Activated CD8-positive, alpha-beta T cell treated with anti-CD3 and anti-CD28 coated beads for 36 hours (primary cell): ENCODE results near the gene KRABD2.

ENCODE experiments used
- ATAC-seq: fragments of 200-7000 bp; cut with Tn5 transposase; one replicate; pipeline ENCODE4 v1.10.0; 2021; ENCODE audit warnings: mild to moderate bottlenecking, moderate library complexity
- CTCF ChIA-PET: fragments of 350-600 bp; sonication (Branson Sonifier 250); formaldehyde crosslinking; loops from one replicate; lab custom pipeline; 2021; ENCODE audit warnings: antibody characterized with exemption; lab: Charles Lee
- POLR2A ChIA-PET: fragments of 350-600 bp; sonication (Branson Sonifier 250); formaldehyde crosslinking; loops from one replicate; lab custom pipeline; 2021; ENCODE audit warnings: antibody characterized with exemption; lab: Charles Lee
- DNase-seq: peaks from one replicate; pipeline ENCODE4 v3.0.0-alpha.2; 2020
- H3K27ac Mint-ChIP-seq: one replicate; pipeline ENCODE4 v1.8.0; 2021; ENCODE audit warnings: mild to moderate bottlenecking, mixed read lengths
- H3K27me3 Mint-ChIP-seq: one replicate; pipeline ENCODE4 v1.8.0; 2021; ENCODE audit warnings: mixed read lengths
- H3K36me3 Mint-ChIP-seq: one replicate; pipeline ENCODE4 v1.8.0; 2021; ENCODE audit warnings: low read depth, mixed read lengths
- H3K4me1 Mint-ChIP-seq: one replicate; pipeline ENCODE4 v1.8.0; 2021; ENCODE audit warnings: low read depth, mixed read lengths
- H3K4me3 Mint-ChIP-seq: one replicate; pipeline ENCODE4 v1.8.0; 2021; ENCODE audit warnings: mild to moderate bottlenecking, moderate library complexity, mixed read lengths
- H3K9me3 Mint-ChIP-seq: one replicate; pipeline ENCODE4 v1.8.0; 2021; ENCODE audit warnings: mixed read lengths
- CTCF ChIP-seq: fragments of 200-600 bp; IDR thresholded peaks from one replicate; pipeline ENCODE4 v1.8.0; 2022; ENCODE audit warnings: antibody characterized with exemption, mild to moderate bottlenecking
- intact Hi-C: fragments of 100-400 bp; cut with micrococcal nuclease; formaldehyde crosslinking; loops from one replicate; pipeline ENCODE4 v1.10.0; 2022

Gene KRABD2

GRCh38 chr17:8360260-8360659 lies 16.2 kb downstream of the KRABD2 start:
- no peak for DNase-seq
- no peak overlapping the region for H3K4me3 Mint-ChIP-seq
- ChIA-PET CTCF (interaction anchor here (1.1 to 1.2 kb wide), 2 partner anchors 59 to 241 kb away, joined by 3 read pairs; no protein-coding TSS in a partner anchor), POLR2A (interaction anchor here (1.3 to 3.3 kb wide), 2 partner anchors 17 to 22 kb away, joined by 4 to 16 read pairs; partner anchors contain the start of gene KRABD2)
- peaks cover 5% of the 10 kb centered on the region for H3K4me1 Mint-ChIP-seq
- H3K36me3 Mint-ChIP-seq, result no peaks in the 10 kb centered on the region
- intact Hi-C loops, result no loop called here
- no peaks in the 10 kb centered on the region for H3K9me3 Mint-ChIP-seq
- no peak for ATAC-seq
- no peaks in the 10 kb centered on the region for H3K27me3 Mint-ChIP-seq
- no peak for TF ChIP-seq CTCF
- H3K27ac Mint-ChIP-seq, result no peak overlapping the region

- DNase-seq, result no peak
- H3K4me1 Mint-ChIP-seq, result peaks cover 5% of the 10 kb centered on the region
- H3K27me3 Mint-ChIP-seq, result no peaks in the 10 kb centered on the region
- intact Hi-C loops, result no loop called here
- ChIA-PET POLR2A (interaction anchor here (1.3 to 3.3 kb wide), 2 partner anchors 17 to 22 kb away, joined by 4 to 16 read pairs; partner anchors contain the start of gene KRABD2), CTCF (no interaction called here)
- no peak overlapping the region for H3K4me3 Mint-ChIP-seq
- TF ChIP-seq CTCF, result no peak
- no peak for ATAC-seq
- H3K27ac Mint-ChIP-seq, result no peak overlapping the region
- no peaks in the 10 kb centered on the region for H3K36me3 Mint-ChIP-seq
- H3K9me3 Mint-ChIP-seq, result no peaks in the 10 kb centered on the region
Observed at GRCh38 chr17:8359769-8360168, 16.7 kb downstream of the KRABD2 start.

- Mint-ChIP-seq H3K27me3 (no peaks in the 10 kb centered on the region), H3K9me3 (no peaks in the 10 kb centered on the region), H3K27ac (no peak overlapping the region), H3K36me3 (no peaks in the 10 kb centered on the region), H3K4me3 (no peak overlapping the region), H3K4me1 (peaks cover 5% of the 10 kb centered on the region)
- POLR2A ChIA-PET, result interaction anchor here (0.6 kb wide), 1 partner anchor 9 kb away, joined by 3 read pairs; no protein-coding TSS in a partner anchor
- DNase-seq (no peak), ATAC-seq (no peak)
- intact Hi-C loops, result no loop called here
- CTCF ChIA-PET, result no interaction called here
- no peak for TF ChIP-seq CTCF
Observed at GRCh38 chr17:8357910-8358309, 18.6 kb downstream of the KRABD2 start.

- H3K4me3 Mint-ChIP-seq, result no peak overlapping the region
- no peak for DNase-seq
- intact Hi-C loops, result no loop called here
- TF ChIP-seq CTCF, result no peak
- H3K4me1 Mint-ChIP-seq, result no peaks in the 10 kb centered on the region
- no peak for ATAC-seq
- peaks cover 2% of the 10 kb centered on the region for H3K27me3 Mint-ChIP-seq
- no peaks in the 10 kb centered on the region for H3K36me3 Mint-ChIP-seq
- no peaks in the 10 kb centered on the region for H3K9me3 Mint-ChIP-seq
- ChIA-PET CTCF (interaction anchor here (2.0 kb wide), 1 partner anchor 53 kb away, joined by 7 read pairs; no protein-coding TSS in a partner anchor), POLR2A (no interaction called here)
- H3K27ac Mint-ChIP-seq, result no peak overlapping the region
Observed at GRCh38 chr17:8354236-8354635, 22.3 kb downstream of the KRABD2 start.

- no peak overlapping the region for H3K27ac Mint-ChIP-seq
- no peaks in the 10 kb centered on the region for H3K9me3 Mint-ChIP-seq
- no peak overlapping the region for H3K4me3 Mint-ChIP-seq
- H3K4me1 Mint-ChIP-seq, result no peaks in the 10 kb centered on the region
- TF ChIP-seq CTCF, result no peak
- intact Hi-C loops, result no loop called here
- DNase-seq (no peak), ATAC-seq (no peak)
- ChIA-PET POLR2A (no interaction called here), CTCF (interaction anchor here (2.0 kb wide), 1 partner anchor 53 kb away, joined by 7 read pairs; no protein-coding TSS in a partner anchor)
- H3K27me3 Mint-ChIP-seq, result peaks cover 2% of the 10 kb centered on the region
- no peaks in the 10 kb centered on the region for H3K36me3 Mint-ChIP-seq
Observed at GRCh38 chr17:8353736-8354135, 22.8 kb downstream of the KRABD2 start.
